Measurements from ENCODE around the gene BRAT1.

The BRAT1 gene

DNA sequence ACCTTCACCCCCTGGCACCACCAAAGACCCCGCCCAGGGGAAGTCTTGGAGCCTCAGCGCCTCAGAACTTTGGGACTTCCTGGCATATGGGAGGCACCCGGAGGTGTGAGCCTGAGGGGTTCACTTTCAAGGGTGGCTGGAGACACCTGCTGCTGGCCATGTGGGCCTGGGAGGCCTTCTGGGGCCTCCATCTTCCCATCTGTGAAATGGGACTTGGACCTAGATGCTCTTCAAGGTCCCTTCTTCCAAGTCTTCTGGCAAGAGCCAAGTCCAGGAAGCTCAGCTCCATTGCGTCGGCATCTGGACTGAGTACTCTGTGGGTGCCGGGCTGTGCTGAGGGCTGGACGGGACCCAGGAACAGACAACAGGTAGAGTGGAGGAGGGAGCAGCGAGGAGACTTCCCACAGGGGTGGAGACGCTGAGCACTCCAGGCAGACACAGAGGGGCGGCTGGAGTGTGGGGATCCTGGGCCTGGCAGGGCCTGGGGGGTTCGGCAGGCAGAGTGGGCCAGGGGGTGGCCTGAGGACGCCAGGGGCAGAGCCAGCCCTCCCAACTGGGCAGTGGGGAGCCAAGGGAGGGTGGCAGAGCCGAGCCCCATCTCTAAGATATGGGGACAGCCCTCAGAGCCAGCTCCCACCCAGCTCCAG is 45.1 kb downstream of the BRAT1 start:
- DNase-seq = no peak

DNA sequence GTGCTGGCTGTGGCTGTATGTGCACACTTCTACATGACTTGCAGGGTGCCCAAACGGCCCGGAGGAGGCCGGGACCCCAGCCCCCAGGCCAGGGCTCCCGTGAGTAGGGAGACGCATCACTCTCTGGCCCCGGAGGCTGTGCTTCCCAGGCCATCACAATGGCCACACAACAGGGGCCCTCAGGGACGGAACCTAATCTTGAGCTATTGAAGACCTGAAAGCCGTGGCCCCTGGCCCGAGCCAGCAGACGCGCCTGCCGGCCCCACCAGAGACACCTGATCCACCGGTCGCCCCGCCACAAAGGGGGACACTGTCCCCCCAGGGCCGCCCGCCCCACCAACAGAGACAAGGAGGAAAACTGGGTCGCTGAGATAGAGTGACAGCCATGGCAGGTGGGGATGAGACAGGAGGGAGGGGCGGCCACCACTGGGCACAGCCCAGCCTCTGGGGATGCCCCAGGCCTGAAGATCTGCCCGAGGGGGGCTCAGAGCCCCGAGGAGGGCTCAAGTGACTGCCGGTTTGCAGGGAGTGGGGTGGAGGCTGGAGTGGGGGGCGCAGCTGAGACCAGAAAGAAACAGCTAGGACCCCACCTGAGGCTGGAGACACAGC is 45.9 kb downstream of the BRAT1 start:
- DNase-seq = no peak

DNA sequence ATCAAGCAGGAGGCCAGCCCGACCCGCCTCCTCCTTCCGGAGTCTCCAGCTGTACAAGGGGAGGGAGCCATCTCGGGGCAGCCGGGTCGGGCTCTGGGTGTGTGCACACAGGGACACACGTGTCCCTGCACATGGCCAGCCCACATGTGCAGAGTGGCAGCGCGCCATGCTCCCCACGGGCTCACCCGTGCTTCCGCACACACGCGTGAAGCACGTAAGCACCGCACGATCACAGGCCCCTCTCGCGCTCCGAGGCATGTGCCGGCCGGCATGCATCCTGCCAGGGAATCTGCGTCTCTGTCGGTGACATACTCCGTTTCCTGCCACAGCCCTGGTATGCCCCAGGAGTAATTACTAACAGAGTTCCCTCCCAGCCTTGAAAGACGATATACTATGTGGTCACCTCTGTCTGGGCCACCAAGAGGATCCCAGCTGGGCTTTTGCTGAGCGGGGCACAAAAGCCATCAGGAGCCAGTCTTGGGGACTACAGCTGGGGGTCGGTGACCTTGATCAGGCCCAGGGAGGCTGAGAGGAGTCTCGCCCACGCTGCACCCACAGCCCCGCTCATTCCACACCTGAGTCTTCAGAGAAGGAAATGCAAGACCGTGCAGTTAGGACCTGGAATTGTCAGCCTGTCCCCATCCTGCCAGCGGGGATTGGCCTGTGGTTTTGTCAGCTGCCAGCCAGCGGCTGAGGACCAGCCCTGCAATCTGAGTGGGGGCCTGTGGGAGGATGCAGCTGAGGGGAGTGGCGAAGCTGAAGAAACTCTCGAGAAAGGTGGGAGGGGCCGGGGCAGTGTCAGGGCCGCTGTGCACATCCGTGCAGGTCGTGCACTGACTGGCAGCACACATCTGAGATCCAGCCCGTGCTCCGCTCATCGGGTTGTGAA is 46.8 kb downstream of the BRAT1 start:
- DNase-seq = peak; percentile 65

DNA sequence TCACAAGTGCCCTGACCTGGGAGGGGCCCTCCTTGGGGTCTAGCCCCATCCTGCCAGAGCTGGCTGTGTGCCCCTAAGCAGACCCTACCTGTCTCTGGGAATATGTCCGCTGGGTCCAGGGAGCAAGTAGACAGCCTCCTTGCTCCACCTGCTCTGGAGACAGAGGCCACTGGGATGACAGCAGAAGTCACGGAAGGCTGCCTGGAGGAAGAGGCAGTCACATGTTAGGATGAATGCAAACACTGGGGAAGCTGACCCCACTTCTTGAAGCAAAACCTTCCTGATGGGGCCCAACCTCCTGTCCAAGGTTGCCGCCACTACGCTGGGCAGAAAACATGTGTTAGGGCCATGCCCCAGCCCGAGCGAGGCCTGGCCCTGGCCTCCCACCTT is 47.4 kb downstream of the BRAT1 start:
- DNase-seq = no peak

DNA sequence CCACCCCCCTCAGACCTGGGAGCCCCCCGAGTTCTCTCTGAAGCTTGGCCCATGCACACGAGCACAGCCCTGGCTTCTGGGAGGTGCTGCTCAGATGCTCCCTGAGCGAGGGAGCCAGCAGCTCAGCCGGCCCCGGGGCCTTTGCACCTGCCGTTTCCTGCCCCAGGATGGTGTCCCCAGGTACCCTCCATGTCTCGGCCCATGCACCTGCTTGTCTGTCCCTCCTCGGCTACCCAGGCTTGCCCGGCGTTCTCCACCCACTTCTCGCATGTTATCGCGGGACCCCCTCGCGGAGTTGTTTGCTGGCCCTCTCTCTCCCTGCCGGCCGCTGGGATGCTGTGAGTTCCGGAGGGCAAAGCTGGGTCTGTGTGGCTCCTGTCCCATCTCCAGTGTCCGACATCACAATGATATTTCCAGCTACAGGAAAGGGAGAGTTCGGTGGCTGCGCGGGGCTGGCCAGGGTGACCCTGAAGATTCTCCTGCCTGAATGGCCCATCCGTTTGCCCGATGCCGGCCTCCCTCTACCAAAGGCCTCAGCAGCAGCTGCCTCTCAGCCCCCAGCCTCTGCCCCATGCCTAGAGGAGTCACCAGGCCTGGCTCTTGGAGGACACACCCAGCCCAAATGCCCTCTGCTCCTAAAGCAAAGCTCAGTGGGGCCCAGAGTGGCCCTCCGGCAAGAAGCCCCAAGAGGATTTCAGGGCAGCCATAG is 48.0 kb downstream of the BRAT1 start:
- DNase-seq = no peak

DNA sequence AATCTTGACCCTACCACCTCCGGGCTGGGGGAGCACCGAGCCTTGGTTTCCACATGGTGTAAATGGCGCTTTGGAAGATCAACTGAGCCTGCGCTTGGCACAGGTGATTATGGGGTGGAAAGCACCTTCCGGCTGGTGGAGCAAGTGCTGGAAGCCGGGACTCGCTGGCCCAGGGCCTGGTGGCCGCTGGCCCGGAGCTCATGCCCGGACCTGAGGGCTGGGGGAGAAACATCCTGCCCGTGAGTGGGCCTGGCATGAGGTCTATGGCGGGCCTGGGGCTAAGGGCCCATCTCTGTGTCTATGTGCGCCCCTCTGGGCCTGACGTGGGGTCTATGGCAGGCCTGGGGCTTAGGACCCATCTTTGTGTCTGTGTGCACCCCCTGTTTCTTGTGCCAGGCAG is 49.9 kb downstream of the BRAT1 start:
- no peak for DNase-seq

DNA sequence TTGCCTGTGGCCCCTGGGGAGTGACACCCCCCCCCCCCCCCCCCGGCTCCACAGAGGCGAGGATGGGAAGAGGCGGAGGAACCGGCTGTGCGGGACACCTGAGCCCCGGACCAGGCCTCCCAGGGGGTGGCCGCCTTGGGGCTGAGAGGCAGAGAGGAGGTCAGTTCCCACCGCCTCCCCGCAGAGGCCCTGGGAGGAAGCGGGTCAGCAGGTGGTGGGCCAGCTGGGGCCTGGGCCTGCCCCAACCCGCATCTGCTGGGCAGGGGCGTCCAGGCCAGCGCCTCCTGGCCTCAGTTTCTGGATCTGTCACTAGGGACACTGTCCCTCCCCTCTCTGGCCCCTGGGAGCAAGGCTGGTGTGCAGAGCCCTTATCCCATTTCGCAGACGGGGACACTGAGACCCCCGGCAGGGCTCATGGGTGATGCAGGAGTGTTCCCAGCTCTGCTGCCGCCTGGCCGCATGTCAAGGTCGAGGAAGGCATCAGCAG is 50.4 kb downstream of the BRAT1 start:
- DNase-seq = no peak

DNA sequence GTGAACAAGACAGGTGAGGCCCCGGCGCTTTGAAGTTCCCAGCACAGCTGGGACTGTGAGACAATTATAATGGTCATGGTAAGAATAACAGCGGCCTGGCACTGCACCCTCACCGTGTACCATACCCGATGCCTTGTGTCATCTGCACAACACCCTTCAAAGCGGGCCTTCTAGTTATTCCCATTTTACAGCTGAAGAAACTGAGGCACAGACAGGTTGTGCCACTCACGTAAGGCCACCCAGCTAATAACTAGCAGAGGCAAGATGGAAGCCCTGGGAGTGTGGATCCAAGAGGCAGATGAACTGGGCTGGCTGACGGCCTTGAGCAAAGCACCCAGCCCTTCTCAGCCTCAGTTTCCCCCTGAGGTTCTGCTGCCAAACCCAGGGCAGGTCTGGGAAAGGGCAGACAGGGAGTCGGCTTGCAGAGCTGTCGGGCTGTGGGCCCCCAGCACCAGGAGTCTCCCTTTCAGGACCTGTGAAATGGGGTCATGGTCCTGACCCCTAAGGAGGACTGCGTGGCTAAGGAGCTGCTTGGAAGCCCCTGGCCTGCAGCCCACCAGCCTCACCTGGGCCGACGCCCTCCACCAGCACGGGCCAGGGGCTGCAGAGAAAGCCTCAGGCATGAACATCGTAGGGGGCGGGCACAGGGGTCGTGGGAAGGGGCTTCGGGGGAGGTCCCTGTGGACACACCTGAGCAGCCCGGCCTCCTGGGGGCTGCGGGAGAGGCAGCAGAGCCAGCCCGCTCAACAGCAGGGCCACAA is 51.0 kb downstream of the BRAT1 start:
- DNase-seq = no peak

DNA sequence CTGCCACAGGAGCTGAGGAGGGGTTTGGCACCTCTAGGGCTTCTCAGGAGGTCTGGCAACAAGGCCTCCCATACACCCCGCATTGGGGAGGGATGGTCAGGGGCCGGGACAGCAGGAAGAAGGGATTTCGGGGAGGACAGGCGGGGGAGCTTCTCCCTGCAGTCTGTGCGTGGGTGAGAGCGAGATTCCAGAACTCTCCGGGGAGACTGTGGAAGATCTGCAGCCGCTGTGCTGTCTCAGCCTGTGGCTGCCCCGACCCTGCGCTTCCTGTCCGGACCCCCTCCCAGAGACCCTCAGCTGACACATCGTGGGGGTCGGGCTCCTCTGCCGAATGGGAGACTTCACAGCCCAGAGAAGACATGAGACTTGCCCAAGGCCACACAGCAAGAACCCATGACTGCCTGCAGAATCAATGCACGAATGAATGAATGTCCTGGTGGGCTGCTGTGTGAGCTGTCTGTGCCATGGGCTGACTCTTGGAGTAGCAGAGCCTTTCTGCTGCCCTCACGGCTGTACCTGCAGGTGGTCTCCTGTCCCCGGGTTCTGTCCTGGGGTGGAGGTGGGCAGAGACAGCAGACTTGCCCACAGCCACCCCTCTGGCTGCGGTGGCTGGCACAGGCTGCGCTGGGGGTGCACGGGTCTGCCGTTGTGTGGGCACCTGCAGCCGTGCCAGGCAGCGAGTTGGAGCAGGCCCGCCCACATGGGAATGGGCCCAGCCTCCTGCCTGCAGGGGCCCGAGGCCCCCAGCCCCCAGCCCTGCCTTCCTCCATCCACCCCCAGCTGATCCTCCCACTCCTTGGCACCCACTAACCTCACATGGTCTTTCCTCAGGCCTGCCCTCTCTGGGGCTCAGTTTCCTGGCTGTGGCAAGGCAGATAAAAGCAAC is 52.0 kb downstream of the BRAT1 start:
- no peak for DNase-seq

DNA sequence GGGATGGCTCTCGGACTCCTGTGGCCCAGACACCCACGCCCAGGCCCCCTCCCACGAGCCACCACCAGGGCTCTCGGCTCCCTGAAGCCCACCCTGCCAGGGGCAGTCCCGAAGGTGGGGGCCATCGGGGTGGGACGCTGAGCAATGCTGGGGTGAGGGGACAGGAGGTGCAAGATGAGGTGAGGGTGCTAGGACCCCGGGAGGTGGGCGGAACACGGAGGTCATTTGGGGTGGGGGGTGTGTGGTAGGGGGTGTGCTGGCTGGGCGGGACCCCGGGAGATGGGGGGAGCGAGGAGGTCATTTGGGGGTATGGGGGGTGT is 52.7 kb downstream of the BRAT1 start:
- DNase-seq = no peak

DNA sequence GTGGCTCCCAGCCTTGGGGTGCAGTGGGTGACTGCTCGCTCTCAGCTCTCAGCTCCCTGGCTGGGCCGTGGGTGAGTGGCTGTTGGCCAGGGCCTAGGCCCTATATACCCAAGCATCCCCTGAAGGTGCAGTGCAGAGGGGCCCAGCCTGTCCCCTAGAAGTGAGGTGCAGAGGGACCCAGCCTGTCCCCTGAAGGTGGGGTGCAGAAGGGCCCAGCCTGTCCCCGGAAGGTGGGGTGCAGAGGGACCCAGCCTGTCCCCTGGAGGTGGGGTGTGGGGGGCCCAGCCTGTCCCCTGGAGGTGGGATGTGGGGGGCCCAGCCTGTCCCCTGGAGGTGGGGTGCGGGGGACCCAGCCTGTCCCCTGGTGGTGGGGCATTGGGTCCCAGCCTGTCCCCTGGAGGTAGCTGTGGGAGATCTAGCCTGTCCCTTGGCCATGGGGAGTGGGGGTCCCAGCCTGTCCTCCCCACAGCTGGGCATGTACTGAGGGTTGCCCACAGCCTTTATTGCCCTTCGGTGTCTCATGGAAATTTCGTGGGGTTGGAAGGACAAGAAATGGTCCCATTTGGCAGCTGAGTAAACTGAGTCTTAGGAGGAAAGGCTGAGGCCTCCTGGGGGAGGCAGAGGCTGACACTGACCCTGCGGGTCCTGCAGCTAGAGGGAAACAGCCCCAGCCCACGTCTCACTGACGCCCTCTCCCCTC is 53.2 kb downstream of the BRAT1 start:
- no peak for DNase-seq

DNA sequence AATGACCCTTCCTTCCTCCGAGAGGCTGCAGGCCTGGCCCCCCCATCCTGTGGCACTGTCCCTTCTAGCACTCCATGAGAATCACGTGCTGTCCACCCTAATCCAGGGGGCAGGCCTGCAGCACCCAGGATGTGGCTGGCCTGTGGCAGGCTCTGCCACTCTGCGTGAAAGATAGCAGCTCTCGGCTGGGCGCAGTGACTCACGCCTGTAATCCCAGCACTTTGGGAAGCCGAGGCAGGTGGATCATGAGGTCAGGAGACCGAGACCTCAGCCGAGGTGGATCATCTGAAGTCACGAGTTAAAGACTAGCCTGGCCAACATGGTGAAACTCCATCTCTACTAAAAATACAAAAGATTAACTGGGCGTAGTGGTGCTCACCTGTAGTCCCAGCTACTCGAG is 54.6 kb downstream of the BRAT1 start:
- no peak for DNase-seq

DNA sequence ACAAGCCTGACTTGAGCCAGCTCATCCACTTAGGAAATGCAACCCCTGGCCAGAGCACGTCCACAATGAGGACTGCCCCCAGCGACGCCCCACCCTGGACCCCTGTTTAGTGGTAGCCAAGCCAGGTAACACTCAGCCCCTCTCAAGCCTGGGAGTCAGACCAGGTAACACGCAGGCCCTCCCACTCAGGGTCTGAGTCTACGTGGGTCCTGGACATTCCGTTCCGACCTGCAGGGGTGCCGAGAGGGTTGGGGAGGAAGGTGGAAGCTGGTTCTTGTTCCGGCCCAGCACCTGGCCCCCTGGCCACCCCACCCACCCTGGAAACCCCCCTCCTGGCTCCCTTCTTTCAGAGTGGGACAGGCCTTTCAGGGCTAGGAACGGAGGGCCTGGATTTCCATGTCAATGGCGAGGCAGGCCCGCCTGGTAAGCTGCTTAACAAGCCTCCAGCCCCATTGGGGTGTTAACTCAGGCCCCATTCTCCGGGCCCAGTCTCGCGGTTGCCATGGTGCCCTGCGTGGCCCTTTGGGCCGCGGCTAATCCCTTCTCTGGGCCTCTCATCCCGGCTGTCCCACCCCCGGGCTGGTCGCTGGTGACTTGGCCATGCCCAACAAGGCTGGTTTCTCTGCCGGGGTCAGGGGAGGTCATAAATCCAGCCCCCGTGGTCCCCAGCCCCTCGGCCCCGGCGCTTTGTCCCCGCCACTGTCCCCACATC is 55.4 kb downstream of the BRAT1 start:
- no peak for DNase-seq

DNA sequence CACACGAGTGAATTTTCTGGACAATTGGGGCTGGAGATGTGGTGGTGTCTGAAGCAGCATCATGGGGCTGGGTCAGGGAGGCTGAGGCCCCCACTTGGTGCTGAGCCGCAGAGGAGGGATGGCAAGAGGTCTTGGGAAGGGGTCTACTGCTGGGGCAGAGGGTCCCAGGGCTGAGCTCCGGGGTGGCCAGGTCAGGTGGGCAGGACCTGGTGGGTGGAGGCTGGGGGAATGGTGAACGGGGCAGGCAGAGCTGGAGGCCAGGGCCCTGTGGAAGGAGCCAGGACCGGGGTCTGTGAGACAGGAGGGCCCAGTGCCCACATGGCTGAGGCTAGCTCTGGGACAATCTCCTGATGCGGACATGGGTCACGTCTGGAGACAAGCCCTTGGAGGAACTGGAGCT is 56.1 kb downstream of the BRAT1 start:
- DNase-seq = no peak

DNA sequence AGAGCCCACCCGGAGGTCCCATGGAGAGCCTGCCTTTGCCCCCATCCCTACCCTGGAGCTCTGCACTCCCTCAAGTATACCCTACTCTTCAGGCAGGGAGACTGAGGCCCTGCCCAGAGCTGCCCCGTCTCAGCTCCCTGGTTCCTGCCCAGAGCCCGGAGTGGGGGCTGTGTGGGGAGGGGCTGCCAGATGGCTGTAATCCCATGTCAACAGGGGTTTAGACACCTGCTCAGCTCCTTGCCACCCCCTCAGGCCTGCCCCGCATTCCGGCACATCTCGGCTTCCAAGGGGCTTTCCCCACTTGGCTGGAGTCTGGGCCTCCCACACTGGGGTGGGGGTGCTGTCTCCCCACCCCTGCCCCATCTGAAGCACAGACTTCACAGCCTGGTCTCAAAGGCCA is 56.6 kb downstream of the BRAT1 start:
- DNase-seq = no peak

DNA sequence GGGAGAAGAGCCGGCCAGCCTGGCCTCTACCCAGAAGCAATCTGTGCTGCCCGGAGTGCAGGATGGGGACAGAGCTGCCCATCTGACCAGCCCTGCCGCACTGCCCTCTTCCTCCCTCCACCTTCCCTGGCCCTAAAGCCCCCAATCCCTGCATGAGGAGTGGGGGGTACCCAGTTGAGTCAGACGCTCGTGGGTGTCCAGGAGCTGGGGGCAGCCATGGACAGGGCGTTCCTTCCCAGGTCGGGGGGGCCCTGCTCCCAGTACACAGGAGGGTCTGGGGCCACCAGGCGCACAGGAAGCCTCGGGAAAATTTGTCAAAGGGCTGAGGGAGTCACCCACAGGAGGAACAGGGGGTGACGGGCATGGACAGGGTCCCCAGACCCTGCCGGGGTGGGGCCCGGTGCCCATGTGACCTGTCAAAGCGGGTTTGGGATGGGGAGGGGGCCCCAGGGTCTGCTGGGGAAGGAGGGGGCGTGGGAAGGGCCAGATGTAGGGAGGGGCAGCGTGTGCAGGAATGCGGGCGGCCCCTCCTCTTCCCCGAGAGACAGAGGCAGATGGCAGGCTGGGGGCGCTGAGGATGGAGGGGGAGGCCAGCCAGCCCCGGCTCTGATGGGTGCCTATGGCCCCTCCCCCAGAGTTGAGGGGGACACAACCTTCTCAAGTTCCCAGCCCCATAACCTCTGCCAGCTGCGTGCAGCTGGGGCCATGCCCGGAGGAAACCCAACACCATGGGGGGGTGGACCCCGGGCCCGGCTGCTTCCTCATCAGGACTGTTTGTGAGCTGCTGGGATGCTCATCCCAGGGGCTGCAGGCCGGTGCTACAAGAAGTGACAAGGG is 57.6 kb downstream of the BRAT1 start:
- no peak for DNase-seq

DNA sequence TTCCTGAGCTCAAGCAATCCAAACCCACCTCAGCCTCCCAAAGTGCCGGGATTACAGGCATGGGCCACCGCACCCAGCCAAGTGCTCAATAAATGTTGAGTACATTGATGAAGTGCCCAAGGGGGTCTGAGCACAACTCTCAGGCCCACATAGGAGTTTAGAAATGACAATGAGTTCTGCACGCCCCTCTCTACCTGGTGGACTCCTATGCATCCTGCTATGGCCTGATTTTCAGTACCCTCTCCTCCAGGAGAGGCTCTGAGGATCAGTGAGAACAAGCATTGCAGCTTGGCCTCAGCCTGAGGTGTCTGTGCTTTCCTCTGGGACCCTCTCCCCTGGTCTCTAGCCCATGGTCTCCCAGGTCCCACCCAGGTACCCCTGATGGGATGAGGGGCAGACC is 58.3 kb downstream of the BRAT1 start:
- no peak for DNase-seq

DNA sequence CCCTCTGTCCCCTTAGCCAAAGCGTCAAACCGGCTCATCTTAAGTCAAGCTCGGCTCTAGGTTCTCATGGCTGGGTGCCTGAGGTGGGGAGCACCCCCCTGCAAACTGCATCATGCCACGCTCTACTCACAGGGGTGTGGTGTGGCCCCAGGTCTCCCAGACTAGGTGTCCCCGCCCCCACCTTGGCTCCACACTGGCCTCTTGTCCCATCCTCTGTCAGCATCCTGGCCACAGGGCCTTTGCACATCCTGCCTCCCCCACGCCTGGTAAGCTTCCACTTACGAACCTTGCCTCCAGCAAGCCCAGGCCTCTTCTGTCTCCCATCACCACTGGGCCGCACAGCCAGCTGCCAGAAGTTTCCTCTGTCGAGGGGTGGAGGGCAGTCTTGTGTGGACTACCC is 58.9 kb downstream of the BRAT1 start:
- DNase-seq = no peak
